GM18951 (cell line): ENCODE results near the gene CNGA1.

Experiments used
- POLR2A ChIP-seq: IDR thresholded peaks from 4 replicates; pipeline ENCODE4 v1.6.1; 2011; ENCODE audit warnings: mild to moderate bottlenecking; ENCODE audit not compliant: insufficient read length, insufficient read depth; ENCODE audit errors: extremely low read depth
- in situ Hi-C: fragments of 300-500 bp; cut with MboI; formaldehyde crosslinking; loops from one replicate; pipeline ENCODE4 v1.12.0; 2022; ENCODE audit warnings: low sequenced_read_pairs, mixed read lengths, inconsistent platforms; ENCODE audit not compliant: unreplicated experiment

Gene CNGA1

GRCh38 chr4:47990145-47990544 lies 26.3 kb downstream of the CNGA1 start:
- in situ Hi-C loops: no loop called here
- TF ChIP-seq POLR2A: no peak

- in situ Hi-C loops: no loop called here
- TF ChIP-seq POLR2A: no peak
Measured at GRCh38 chr4:47974566-47974965, 41.9 kb downstream of the CNGA1 start.

- in situ Hi-C loops: no loop called here
- no peak for TF ChIP-seq POLR2A
Measured at GRCh38 chr4:47972721-47973120, 43.8 kb downstream of the CNGA1 start.

GRCh38 chr4:47972181-47972580 lies 44.3 kb downstream of the CNGA1 start:
- no peak for TF ChIP-seq POLR2A
- in situ Hi-C loops: no loop called here

- in situ Hi-C loops: no loop called here
- TF ChIP-seq POLR2A: no peak
Measured at GRCh38 chr4:47968847-47969246, 47.6 kb downstream of the CNGA1 start.

- in situ Hi-C loops: no loop called here
- TF ChIP-seq POLR2A: no peak
Measured at GRCh38 chr4:47954677-47955076, 61.8 kb downstream of the CNGA1 start.

GRCh38 chr4:47954245-47954644 lies 62.2 kb downstream of the CNGA1 start:
- in situ Hi-C loops: no loop called here
- TF ChIP-seq POLR2A: no peak

- in situ Hi-C loops: no loop called here
Measured at GRCh38 chr4:47945930-47946726, 70.4 kb downstream of the CNGA1 start.

GRCh38 chr4:47942081-47942819 lies 74.2 kb downstream of the CNGA1 start:
- no peak for TF ChIP-seq POLR2A
- in situ Hi-C loops: no loop called here

More at GRCh38 chr4:47945930-47946726, 70.4 kb downstream of the CNGA1 start:
- no peak for TF ChIP-seq POLR2A

GRCh38 chr4:47939456-47939855 lies 77.0 kb downstream of the CNGA1 start:
- TF ChIP-seq POLR2A: no peak
- in situ Hi-C loops: loop anchor here (10.0 kb wide), 1 partner anchor 255 kb away; no protein-coding TSS in a partner anchor

- in situ Hi-C loops: loop anchor here (10.0 kb wide), 1 partner anchor 252 kb away; no protein-coding TSS in a partner anchor
Measured at GRCh38 chr4:47936336-47936735, 80.1 kb downstream of the CNGA1 start.

GRCh38 chr4:47933840-47934239 lies 82.6 kb downstream of the CNGA1 start:
- TF ChIP-seq POLR2A: no peak
- in situ Hi-C loops: loop anchor here (10.0 kb wide), 1 partner anchor 249 kb away; no protein-coding TSS in a partner anchor

More at GRCh38 chr4:47936336-47936735, 80.1 kb downstream of the CNGA1 start:
- no peak for TF ChIP-seq POLR2A

GRCh38 chr4:47930971-47931804 lies 85.3 kb downstream of the CNGA1 start:
- TF ChIP-seq POLR2A: no peak
- in situ Hi-C loops: loop anchor here (10.0 kb wide), 1 partner anchor 246 kb away; no protein-coding TSS in a partner anchor
